Stimulated activated CD4-positive, alpha-beta T cell treated with anti-CD3 and anti-CD28 coated beads, Interleukin-1b, Interleukin-23, amount 100 ng/mL, for 48 hours (primary cell): ENCODE results near the gene MYPN.
A peak's percentile ranks its signal among the peaks of the same experiment; 100 is the strongest.
"Not testable (repeated sequence)": the region's sequence is repeated elsewhere in the genome, so short reads cannot be mapped to it uniquely, and the experiment has no call there.

Experiments
- DNase-seq: peaks from one replicate; pipeline ENCODE4 v3.0.0-alpha.2; 2020

MYPN gene

GRCh38 chr10:68175949-68176348, 66.7 kb downstream of the MYPN start:
- DNase-seq = no peak

- no peak for DNase-seq
Measured at GRCh38 chr10:68176797-68177196, 67.5 kb downstream of the MYPN start.

GRCh38 chr10:68178592-68178991, 69.3 kb downstream of the MYPN start:
- DNase-seq = no peak

GRCh38 chr10:68179016-68179415, 69.7 kb downstream of the MYPN start:
- no peak for DNase-seq

- DNase-seq = no peak
Measured at GRCh38 chr10:68180490-68180889, 71.2 kb downstream of the MYPN start.

GRCh38 chr10:68184546-68184945, 75.3 kb downstream of the MYPN start:
- DNase-seq = no peak

- no peak for DNase-seq
Measured at GRCh38 chr10:68185085-68185484, 75.8 kb downstream of the MYPN start.

- DNase-seq = no peak
Measured at GRCh38 chr10:68188835-68189234, 79.5 kb downstream of the MYPN start.

- no peak for DNase-seq
Measured at GRCh38 chr10:68192113-68192512, 82.8 kb downstream of the MYPN start.

- DNase-seq = no peak
Measured at GRCh38 chr10:68194290-68194689, 85.0 kb downstream of the MYPN start.

GRCh38 chr10:68195776-68196175, 86.5 kb downstream of the MYPN start:
- DNase-seq = not testable (repeated sequence)

GRCh38 chr10:68196701-68197100, 87.4 kb downstream of the MYPN start:
- no peak for DNase-seq

GRCh38 chr10:68202960-68203353, 93.7 kb downstream of the MYPN start:
- peak; percentile 4 for DNase-seq

- peak; percentile 10 for DNase-seq
Measured at GRCh38 chr10:68208424-68209042, 99.2 kb downstream of the MYPN start.

- no peak for DNase-seq
Measured at GRCh38 chr10:68211669-68212068, 102.4 kb downstream of the MYPN start.

- no peak for DNase-seq
Measured at GRCh38 chr10:68212721-68213352, 103.5 kb downstream of the MYPN start.

- no peak for DNase-seq
Measured at GRCh38 chr10:68218786-68219185, 109.5 kb downstream of the MYPN start.

- DNase-seq = no peak
Measured at GRCh38 chr10:68221196-68221595, 111.9 kb downstream of the MYPN start.

GRCh38 chr10:68222391-68222790, 113.1 kb downstream of the MYPN start:
- DNase-seq = no peak

- peak; percentile 19 for DNase-seq
Measured at GRCh38 chr10:68223535-68224165, 114.4 kb downstream of the MYPN start.

GRCh38 chr10:68224810-68225209, 115.5 kb downstream of the MYPN start:
- DNase-seq = no peak

- no peak for DNase-seq
Measured at GRCh38 chr10:68230268-68230667, 121.0 kb downstream of the MYPN start.

- peak; percentile 27 for DNase-seq
Measured at GRCh38 chr10:68231106-68231816, 122.0 kb downstream of the MYPN start.

GRCh38 chr10:68231817-68232251, 122.5 kb downstream of the MYPN start, which contains the start of gene ATOH7:
Gene ATOH7 (minus strand): TSS chr10:68232113. CDS start chr10:68231677, 436 bp downstream.
- no peak for DNase-seq
